Progenitor cell of endocrine pancreas (in vitro differentiated cells): ENCODE data around the gene RARB. TPM values are rescaled to one million over a fixed set of nuclear protein-coding genes. Genes with fewer than 3 reads are reported as not detected.
A peak's percentile ranks its signal among the peaks of the same experiment; 100 is the strongest.

Source experiments
- DNase-seq: peaks from one replicate; pipeline ENCODE4 v3.0.0; 2021; ENCODE audit warnings: low spot score; ENCODE audit not compliant: unreplicated experiment
- H3K27ac Mint-ChIP-seq: 2 replicates; pipeline ENCODE4 v1.8.0; 2021; ENCODE audit warnings: mild to moderate bottlenecking, moderate library complexity, mixed read lengths
- H3K27me3 Mint-ChIP-seq: 2 replicates; pipeline ENCODE4 v1.8.0; 2021; ENCODE audit warnings: mixed read lengths
- H3K36me3 Mint-ChIP-seq: 2 replicates; pipeline ENCODE4 v1.8.0; 2022; ENCODE audit warnings: mixed read lengths; ENCODE audit not compliant: insufficient read depth
- H3K4me1 Mint-ChIP-seq: 2 replicates; pipeline ENCODE4 v1.8.0; 2021; ENCODE audit warnings: low read depth, mixed read lengths
- H3K4me3 Mint-ChIP-seq: 2 replicates; pipeline ENCODE4 v1.8.0; 2021; ENCODE audit warnings: low read depth, mild to moderate bottlenecking, moderate library complexity, mixed read lengths
- H3K9me3 Mint-ChIP-seq: 2 replicates; pipeline ENCODE4 v1.8.0; 2021; ENCODE audit warnings: low read depth, mixed read lengths
- total RNA-seq: library from RNA; stranded (reverse); gene quantifications from 2 replicates; pipeline ENCODE4 v1.2.1, GENCODE V29; 2021
- TF ChIP-seq, protein P1 (sequence below): fragments of 200-600 bp; sonication (generic); IDR thresholded peaks from one replicate; pipeline ENCODE4 v1.5.0; 2021; ENCODE audit warnings: antibody characterized with exemption, mild to moderate bottlenecking; ENCODE audit not compliant: unreplicated experiment

Gene RARB
- total RNA-seq, 1 donor from 2014 or later: 30.0 TPM

DNA sequence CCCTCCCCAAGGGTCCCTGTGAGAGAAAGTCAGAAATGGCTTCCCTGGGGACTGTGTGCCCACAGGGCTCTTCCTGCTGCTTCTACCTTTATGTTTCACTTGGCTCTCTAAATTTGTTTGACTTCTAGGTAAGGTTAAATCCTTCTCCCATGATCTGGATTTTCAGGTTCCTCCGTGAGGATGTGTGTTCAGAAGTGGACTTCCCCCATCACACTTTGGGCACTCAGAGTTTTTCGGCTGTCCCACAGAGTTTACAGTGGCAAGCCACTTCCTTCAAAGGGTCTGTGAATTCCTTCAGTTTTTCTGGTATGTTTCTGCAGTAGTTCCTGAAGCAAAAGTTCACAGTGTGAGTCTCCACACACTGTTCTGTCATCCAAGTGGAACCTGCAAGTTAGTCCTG lies 30.9 kb upstream of the RARB start:
- H3K36me3 Mint-ChIP-seq: peaks cover 1% of the 10 kb centered on the region
- TF ChIP-seq, protein P1, sequence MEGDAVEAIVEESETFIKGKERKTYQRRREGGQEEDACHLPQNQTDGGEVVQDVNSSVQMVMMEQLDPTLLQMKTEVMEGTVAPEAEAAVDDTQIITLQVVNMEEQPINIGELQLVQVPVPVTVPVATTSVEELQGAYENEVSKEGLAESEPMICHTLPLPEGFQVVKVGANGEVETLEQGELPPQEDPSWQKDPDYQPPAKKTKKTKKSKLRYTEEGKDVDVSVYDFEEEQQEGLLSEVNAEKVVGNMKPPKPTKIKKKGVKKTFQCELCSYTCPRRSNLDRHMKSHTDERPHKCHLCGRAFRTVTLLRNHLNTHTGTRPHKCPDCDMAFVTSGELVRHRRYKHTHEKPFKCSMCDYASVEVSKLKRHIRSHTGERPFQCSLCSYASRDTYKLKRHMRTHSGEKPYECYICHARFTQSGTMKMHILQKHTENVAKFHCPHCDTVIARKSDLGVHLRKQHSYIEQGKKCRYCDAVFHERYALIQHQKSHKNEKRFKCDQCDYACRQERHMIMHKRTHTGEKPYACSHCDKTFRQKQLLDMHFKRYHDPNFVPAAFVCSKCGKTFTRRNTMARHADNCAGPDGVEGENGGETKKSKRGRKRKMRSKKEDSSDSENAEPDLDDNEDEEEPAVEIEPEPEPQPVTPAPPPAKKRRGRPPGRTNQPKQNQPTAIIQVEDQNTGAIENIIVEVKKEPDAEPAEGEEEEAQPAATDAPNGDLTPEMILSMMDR: no peak
- DNase-seq: no peak
- no peak overlapping the region for H3K4me3 Mint-ChIP-seq
- peaks cover 24% of the 10 kb centered on the region for H3K9me3 Mint-ChIP-seq
- peaks cover 12% of the 10 kb centered on the region for H3K4me1 Mint-ChIP-seq
- peak overlapping the region; percentile 86 for H3K27ac Mint-ChIP-seq
- peaks cover 3% of the 10 kb centered on the region for H3K27me3 Mint-ChIP-seq

DNA sequence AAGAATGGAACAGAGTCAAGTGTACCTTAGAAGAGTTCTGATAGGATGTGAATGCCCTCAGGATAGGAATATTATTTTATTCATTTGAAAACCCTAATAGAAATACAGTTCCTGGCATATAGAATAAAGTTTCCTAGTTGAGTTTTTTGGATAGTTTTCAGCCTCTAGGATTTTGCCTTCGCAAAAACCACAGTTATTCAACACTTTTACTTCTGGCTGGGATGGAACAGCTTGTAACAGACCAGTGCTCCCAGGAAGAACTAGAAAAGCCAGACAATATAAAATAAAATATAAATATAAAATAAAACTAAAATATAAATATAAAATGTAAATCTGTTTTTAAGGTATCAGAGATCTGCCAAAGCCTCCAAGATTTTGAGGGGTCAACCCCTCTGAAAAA lies 27.5 kb upstream of the RARB start:
- Mint-ChIP-seq H3K4me3 (no peak overlapping the region), H3K9me3 (peaks cover 5% of the 10 kb centered on the region), H3K4me1 (peaks cover 12% of the 10 kb centered on the region), H3K36me3 (no peaks in the 10 kb centered on the region), H3K27me3 (peaks cover 3% of the 10 kb centered on the region), H3K27ac (no peak overlapping the region)
- no peak for DNase-seq
- TF ChIP-seq, protein P1: no peak

DNA sequence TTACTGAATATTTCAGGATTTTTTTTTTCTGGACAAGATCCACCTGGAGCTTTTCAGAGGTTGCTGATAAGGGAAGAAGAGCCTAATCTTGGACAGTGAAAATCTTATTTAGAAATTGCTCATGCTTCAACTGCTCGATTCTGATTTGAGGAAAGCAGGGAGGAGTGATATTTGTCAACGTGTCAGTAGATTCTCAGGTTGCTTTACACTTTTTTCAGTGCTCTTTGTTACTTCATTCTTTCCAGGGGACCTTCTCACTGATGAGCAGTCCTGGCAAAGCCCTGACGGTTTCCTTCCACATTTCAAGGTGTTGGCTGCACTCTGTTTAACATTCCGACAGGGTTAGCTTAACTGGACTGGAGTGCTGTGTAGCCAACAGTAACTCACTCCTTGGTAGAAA lies 24.1 kb upstream of the RARB start:
- H3K4me1 Mint-ChIP-seq: peaks cover 8% of the 10 kb centered on the region
- peaks cover 5% of the 10 kb centered on the region for H3K9me3 Mint-ChIP-seq
- no peak overlapping the region for H3K27ac Mint-ChIP-seq
- DNase-seq: no peak
- no peaks in the 10 kb centered on the region for H3K36me3 Mint-ChIP-seq
- TF ChIP-seq, protein P1: no peak
- H3K27me3 Mint-ChIP-seq: peaks cover 3% of the 10 kb centered on the region
- no peak overlapping the region for H3K4me3 Mint-ChIP-seq

DNA sequence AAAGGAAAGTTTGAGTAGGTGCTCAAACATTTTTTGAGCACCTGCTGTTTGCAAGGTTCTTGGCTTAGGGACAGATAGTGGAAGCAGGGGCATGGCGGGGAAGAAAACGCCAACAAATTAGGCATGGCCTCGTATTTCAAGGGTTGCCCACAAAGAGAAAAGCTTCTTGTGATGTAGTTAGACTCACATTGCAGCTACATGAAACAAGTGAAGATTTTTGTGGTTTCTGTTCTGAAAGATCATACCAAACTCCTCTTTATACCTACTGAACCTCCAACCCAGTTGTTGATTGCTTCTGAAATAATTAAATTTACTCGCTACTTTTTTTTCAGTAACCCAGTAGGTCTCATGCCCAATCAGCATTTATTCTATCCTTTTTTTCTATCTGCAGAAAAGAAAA lies 23.5 kb upstream of the RARB start:
- H3K27ac Mint-ChIP-seq: no peak overlapping the region
- no peak for DNase-seq
- peaks cover 3% of the 10 kb centered on the region for H3K27me3 Mint-ChIP-seq
- no peak overlapping the region for H3K4me3 Mint-ChIP-seq
- H3K4me1 Mint-ChIP-seq: peaks cover 3% of the 10 kb centered on the region
- H3K9me3 Mint-ChIP-seq: peaks cover 5% of the 10 kb centered on the region
- H3K36me3 Mint-ChIP-seq: no peaks in the 10 kb centered on the region
- TF ChIP-seq, protein P1: no peak

DNA sequence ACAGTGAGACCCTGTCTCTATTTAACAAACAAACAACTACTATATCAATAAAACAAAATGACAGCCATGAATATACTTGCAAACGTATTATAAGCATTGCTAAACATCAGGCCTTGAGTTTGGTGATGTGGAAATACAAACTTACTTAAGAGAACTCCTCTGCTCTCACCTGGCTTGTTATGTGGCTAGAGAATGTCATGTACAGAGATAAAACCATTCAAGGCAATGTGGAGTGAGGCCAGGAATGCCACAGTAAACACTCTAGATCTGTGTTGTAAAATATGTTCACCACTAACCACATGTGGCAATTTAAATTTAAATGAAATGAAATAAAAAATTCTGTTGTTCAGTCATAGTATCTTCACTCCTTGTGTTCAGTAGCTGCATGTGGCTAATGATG lies 22.7 kb upstream of the RARB start:
- Mint-ChIP-seq H3K27me3 (peaks cover 3% of the 10 kb centered on the region), H3K9me3 (peaks cover 5% of the 10 kb centered on the region), H3K4me1 (peaks cover 7% of the 10 kb centered on the region), H3K36me3 (no peaks in the 10 kb centered on the region), H3K27ac (no peak overlapping the region), H3K4me3 (no peak overlapping the region)
- TF ChIP-seq, protein P1: no peak
- DNase-seq: no peak
